RPMI8226 (cell line): Measurements from ENCODE around the gene ARHGAP26.
A peak's percentile ranks its signal among the peaks of the same experiment; 100 is the strongest.
"Not testable (repeated sequence)": the region's sequence is repeated elsewhere in the genome, so short reads cannot be mapped to it uniquely, and the experiment has no call there.

Source experiments
- DNase-seq: peaks from one replicate; pipeline ENCODE4 v3.0.0-alpha.2; 2015

Gene ARHGAP26

GRCh38 chr5:142970440-142971030 is 200.4 kb downstream of the ARHGAP26 start:
- no peak for DNase-seq

GRCh38 chr5:142971303-142972013 is 201.3 kb downstream of the ARHGAP26 start:
- DNase-seq, result no peak

GRCh38 chr5:142972064-142972570 is 201.9 kb downstream of the ARHGAP26 start:
- no peak for DNase-seq

- DNase-seq, result no peak
These were observed 203.8 kb downstream of the ARHGAP26 start for GRCh38 chr5:142973932-142974331.

GRCh38 chr5:142974409-142974808 is 204.2 kb downstream of the ARHGAP26 start:
- DNase-seq, result no peak

GRCh38 chr5:142976861-142977260 is 206.7 kb downstream of the ARHGAP26 start:
- peak; percentile 11 for DNase-seq

- peak; percentile 89 for DNase-seq
These were observed 207.3 kb downstream of the ARHGAP26 start for GRCh38 chr5:142977363-142978051.

GRCh38 chr5:142978252-142978651 is 208.1 kb downstream of the ARHGAP26 start:
- DNase-seq, result no peak

GRCh38 chr5:142978726-142979125 is 208.5 kb downstream of the ARHGAP26 start:
- DNase-seq, result no peak

- no peak for DNase-seq
These were observed 209.5 kb downstream of the ARHGAP26 start for GRCh38 chr5:142979636-142980035.

GRCh38 chr5:142981475-142981874 is 211.3 kb downstream of the ARHGAP26 start:
- DNase-seq, result no peak

GRCh38 chr5:142981886-142982820 is 212.0 kb downstream of the ARHGAP26 start:
- peak; percentile 29 for DNase-seq

GRCh38 chr5:142982821-142983200 is 212.6 kb downstream of the ARHGAP26 start:
- DNase-seq, result peak; percentile 23

GRCh38 chr5:142984011-142984410 is 213.8 kb downstream of the ARHGAP26 start:
- DNase-seq, result no peak

GRCh38 chr5:142984525-142984924 is 214.3 kb downstream of the ARHGAP26 start:
- no peak for DNase-seq

- not testable (repeated sequence) for DNase-seq
These were observed 219.1 kb downstream of the ARHGAP26 start for GRCh38 chr5:142989270-142989669.

- not testable (repeated sequence) for DNase-seq
These were observed 219.9 kb downstream of the ARHGAP26 start for GRCh38 chr5:142990073-142990472.

GRCh38 chr5:142994218-142994617 is 224.0 kb downstream of the ARHGAP26 start:
- DNase-seq, result no peak

GRCh38 chr5:142995621-142996020 is 225.4 kb downstream of the ARHGAP26 start:
- DNase-seq, result not testable (repeated sequence)

GRCh38 chr5:142997591-142997990 is 227.4 kb downstream of the ARHGAP26 start:
- DNase-seq, result no peak

- no peak for DNase-seq
These were observed 228.3 kb downstream of the ARHGAP26 start for GRCh38 chr5:142998316-142999020.

GRCh38 chr5:143000551-143000950 is 230.4 kb downstream of the ARHGAP26 start:
- not testable (repeated sequence) for DNase-seq
